Measurements from ENCODE around the gene TTI1. TPM values are rescaled to one million over a fixed set of nuclear protein-coding genes. Genes with fewer than 3 reads are reported as not detected.

Gene TTI1
- total and polyA plus RNA-seq, 2 experiments from 2014 or later: 17.8 to 56.4 TPM

- Histone ChIP-seq H3K4me2 (no peak overlapping the region), H3K27me3 (ENCODE audit: insufficient read depth) (no peaks in the 10 kb centered on the region), H3K4me1 (ENCODE audit: insufficient read depth) (no peaks in the 10 kb centered on the region), H3K4me3 (no peak overlapping the region), H3F3A (replicated peaks; ENCODE audit: low read depth) (no peaks in the 10 kb centered on the region), H3K36me3 (ENCODE audit: insufficient read depth) (peaks cover 50% of the 10 kb centered on the region), H4K20me1 (replicated peaks; ENCODE audit: insufficient read depth) (peaks cover 7% of the 10 kb centered on the region), H3K27ac (ENCODE audit: low read depth) (no peak overlapping the region), H3K79me2 (replicated peaks; ENCODE audit: insufficient read depth) (0 out of 2 replicates have a peak, but pooled peaks cover 2% of the 10 kb centered on the region), H3K9me2 (ENCODE audit: insufficient read depth) (no peaks in the 10 kb centered on the region), H2AFZ (no peak overlapping the region)
- H3K27me3 Mint-ChIP-seq (ENCODE audit: insufficient read depth, low read depth, poor library complexity): no peaks in the 10 kb centered on the region
- ATAC-seq: no peak
- H3K36me3 Mint-ChIP-seq (ENCODE audit: low read depth): peaks cover 50% of the 10 kb centered on the region
- no peak for DNase-seq (ENCODE audit: low spot score)
- no peaks in the 10 kb centered on the region for H3K4me1 Mint-ChIP-seq
- no peak overlapping the region for H3K27ac Mint-ChIP-seq
- no peak overlapping the region for H3K4me3 Mint-ChIP-seq
- no peaks in the 10 kb centered on the region for H3K9me3 Mint-ChIP-seq
- TF ChIP-seq, protein P1, sequence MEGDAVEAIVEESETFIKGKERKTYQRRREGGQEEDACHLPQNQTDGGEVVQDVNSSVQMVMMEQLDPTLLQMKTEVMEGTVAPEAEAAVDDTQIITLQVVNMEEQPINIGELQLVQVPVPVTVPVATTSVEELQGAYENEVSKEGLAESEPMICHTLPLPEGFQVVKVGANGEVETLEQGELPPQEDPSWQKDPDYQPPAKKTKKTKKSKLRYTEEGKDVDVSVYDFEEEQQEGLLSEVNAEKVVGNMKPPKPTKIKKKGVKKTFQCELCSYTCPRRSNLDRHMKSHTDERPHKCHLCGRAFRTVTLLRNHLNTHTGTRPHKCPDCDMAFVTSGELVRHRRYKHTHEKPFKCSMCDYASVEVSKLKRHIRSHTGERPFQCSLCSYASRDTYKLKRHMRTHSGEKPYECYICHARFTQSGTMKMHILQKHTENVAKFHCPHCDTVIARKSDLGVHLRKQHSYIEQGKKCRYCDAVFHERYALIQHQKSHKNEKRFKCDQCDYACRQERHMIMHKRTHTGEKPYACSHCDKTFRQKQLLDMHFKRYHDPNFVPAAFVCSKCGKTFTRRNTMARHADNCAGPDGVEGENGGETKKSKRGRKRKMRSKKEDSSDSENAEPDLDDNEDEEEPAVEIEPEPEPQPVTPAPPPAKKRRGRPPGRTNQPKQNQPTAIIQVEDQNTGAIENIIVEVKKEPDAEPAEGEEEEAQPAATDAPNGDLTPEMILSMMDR (conservative IDR thresholded peaks at IDR 0.05; ENCODE audit: low read depth in 2 of 2): no peak
- TF ChIP-seq ZNF114 (CRISPR knock-in tag; IDR thresholded peaks at IDR 0.05): no peak
Observed at GRCh38 chr20:38063911-38064530, 30.8 kb upstream of the TTI1 start.

DNA sequence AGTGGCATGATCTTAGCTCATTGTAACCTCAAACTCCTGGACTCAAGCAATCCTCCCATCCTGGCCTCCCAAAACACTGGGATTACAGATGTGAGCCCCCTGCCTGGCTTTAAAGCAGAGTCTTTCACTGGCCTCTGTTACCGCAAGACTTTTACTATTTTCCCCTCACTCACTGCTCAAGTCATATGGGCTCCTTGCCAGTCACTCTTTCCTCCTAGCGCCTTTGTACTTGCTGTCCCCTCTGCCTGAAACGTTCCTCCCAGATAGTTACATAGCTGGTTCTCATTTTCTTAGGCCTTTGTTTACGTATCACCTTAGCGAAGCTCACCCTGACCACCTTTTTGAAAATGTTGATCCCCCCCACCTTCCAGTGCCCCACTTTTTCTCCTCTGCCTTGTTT lies 29.6 kb upstream of the TTI1 start:
- Mint-ChIP-seq H3K4me1 (no peaks in the 10 kb centered on the region), H3K4me3 (no peak overlapping the region), H3K27ac (no peak overlapping the region), H3K9me3 (no peaks in the 10 kb centered on the region), H3K36me3 (ENCODE audit: low read depth) (peaks cover 50% of the 10 kb centered on the region), H3K27me3 (ENCODE audit: insufficient read depth, low read depth, poor library complexity) (no peaks in the 10 kb centered on the region)
- Histone ChIP-seq H3K27me3 (ENCODE audit: insufficient read depth) (no peaks in the 10 kb centered on the region), H3K4me3 (no peak overlapping the region), H3K27ac (ENCODE audit: low read depth) (no peak overlapping the region), H2AFZ (no peak overlapping the region), H3K36me3 (ENCODE audit: insufficient read depth) (peaks cover 61% of the 10 kb centered on the region), H3K4me1 (ENCODE audit: insufficient read depth) (no peaks in the 10 kb centered on the region), H3K4me2 (no peak overlapping the region), H3F3A (replicated peaks; ENCODE audit: low read depth) (no peaks in the 10 kb centered on the region), H3K79me2 (replicated peaks; ENCODE audit: insufficient read depth) (0 out of 2 replicates have a peak, but pooled peaks cover 7% of the 10 kb centered on the region), H4K20me1 (replicated peaks; ENCODE audit: insufficient read depth) (peaks cover 7% of the 10 kb centered on the region), H3K9me2 (ENCODE audit: insufficient read depth) (no peaks in the 10 kb centered on the region)
- ATAC-seq: no peak
- no peak for DNase-seq (ENCODE audit: low spot score)
- TF ChIP-seq JUNB (IDR thresholded peaks at IDR 0.05; ENCODE audit: unreplicated experiment) (no peak), POLR2AphosphoS5 (IDR thresholded peaks at IDR 0.05; ENCODE audit: low read depth) (no peak), ZNF331 (CRISPR knock-in tag; IDR thresholded peaks at IDR 0.05; ENCODE audit: low read depth) (no peak), EZH2phosphoT487 (IDR thresholded peaks at IDR 0.05; ENCODE audit: unreplicated experiment) (no peak), CREB1 (CRISPR knock-in tag; IDR thresholded peaks at IDR 0.05; ENCODE audit: low read depth) (no peak), ZNF114 (CRISPR knock-in tag; IDR thresholded peaks at IDR 0.05) (no peak)
- TF ChIP-seq, protein P1 (conservative IDR thresholded peaks at IDR 0.05; ENCODE audit: low read depth in 2 of 2): no peak
- TF ChIP-seq, protein P2, sequence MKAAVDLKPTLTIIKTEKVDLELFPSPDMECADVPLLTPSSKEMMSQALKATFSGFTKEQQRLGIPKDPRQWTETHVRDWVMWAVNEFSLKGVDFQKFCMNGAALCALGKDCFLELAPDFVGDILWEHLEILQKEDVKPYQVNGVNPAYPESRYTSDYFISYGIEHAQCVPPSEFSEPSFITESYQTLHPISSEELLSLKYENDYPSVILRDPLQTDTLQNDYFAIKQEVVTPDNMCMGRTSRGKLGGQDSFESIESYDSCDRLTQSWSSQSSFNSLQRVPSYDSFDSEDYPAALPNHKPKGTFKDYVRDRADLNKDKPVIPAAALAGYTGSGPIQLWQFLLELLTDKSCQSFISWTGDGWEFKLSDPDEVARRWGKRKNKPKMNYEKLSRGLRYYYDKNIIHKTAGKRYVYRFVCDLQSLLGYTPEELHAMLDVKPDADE (IDR thresholded peaks at IDR 0.05): no peak
- TF ChIP-seq, protein P3, sequence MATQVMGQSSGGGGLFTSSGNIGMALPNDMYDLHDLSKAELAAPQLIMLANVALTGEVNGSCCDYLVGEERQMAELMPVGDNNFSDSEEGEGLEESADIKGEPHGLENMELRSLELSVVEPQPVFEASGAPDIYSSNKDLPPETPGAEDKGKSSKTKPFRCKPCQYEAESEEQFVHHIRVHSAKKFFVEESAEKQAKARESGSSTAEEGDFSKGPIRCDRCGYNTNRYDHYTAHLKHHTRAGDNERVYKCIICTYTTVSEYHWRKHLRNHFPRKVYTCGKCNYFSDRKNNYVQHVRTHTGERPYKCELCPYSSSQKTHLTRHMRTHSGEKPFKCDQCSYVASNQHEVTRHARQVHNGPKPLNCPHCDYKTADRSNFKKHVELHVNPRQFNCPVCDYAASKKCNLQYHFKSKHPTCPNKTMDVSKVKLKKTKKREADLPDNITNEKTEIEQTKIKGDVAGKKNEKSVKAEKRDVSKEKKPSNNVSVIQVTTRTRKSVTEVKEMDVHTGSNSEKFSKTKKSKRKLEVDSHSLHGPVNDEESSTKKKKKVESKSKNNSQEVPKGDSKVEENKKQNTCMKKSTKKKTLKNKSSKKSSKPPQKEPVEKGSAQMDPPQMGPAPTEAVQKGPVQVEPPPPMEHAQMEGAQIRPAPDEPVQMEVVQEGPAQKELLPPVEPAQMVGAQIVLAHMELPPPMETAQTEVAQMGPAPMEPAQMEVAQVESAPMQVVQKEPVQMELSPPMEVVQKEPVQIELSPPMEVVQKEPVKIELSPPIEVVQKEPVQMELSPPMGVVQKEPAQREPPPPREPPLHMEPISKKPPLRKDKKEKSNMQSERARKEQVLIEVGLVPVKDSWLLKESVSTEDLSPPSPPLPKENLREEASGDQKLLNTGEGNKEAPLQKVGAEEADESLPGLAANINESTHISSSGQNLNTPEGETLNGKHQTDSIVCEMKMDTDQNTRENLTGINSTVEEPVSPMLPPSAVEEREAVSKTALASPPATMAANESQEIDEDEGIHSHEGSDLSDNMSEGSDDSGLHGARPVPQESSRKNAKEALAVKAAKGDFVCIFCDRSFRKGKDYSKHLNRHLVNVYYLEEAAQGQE (IDR thresholded peaks at IDR 0.05; ENCODE audit: unreplicated experiment): no peak
